ENCODE data around the gene CDKN2D.
A peak's percentile ranks its signal among the peaks of the same experiment; 100 is the strongest.
"Not testable (repeated sequence)": the region's sequence is repeated elsewhere in the genome, so short reads cannot be mapped to it uniquely, and the experiment has no call there.

Gene CDKN2D

GRCh38 chr19:10575011-10575716 is 6.4 kb upstream of the CDKN2D start:
- TF ChIP-seq CTCF (IDR thresholded peaks at IDR 0.05; ENCODE audit: unreplicated experiment in 3 of 3), result no peak
- Mint-ChIP-seq H3K9me3 (no peaks in the 10 kb centered on the region), H3K4me3 (no peak overlapping the region), H3K27me3 (ENCODE audit: low read depth) (no peaks in the 10 kb centered on the region), H3K36me3 (ENCODE audit: low read depth) (no peaks in the 10 kb centered on the region), H3K4me1 (peaks cover 5% of the 10 kb centered on the region), H3K27ac (no peak overlapping the region)

- no peaks in the 10 kb centered on the region for H3K36me3 Mint-ChIP-seq (ENCODE audit: low read depth)
- H3K4me1 Mint-ChIP-seq, result peaks cover 6% of the 10 kb centered on the region
- TF ChIP-seq CTCF (IDR thresholded peaks at IDR 0.05; ENCODE audit: unreplicated experiment in 3 of 3), result no peak
- no peak overlapping the region for H3K4me3 Mint-ChIP-seq
- H3K27ac Mint-ChIP-seq, result no peak overlapping the region
- no peaks in the 10 kb centered on the region for H3K27me3 Mint-ChIP-seq (ENCODE audit: low read depth)
- H3K9me3 Mint-ChIP-seq, result no peaks in the 10 kb centered on the region
Measured at GRCh38 chr19:10574462-10574861, 5.7 kb upstream of the CDKN2D start.

GRCh38 chr19:10573793-10574192 is 5.0 kb upstream of the CDKN2D start:
- not testable (repeated sequence) for H3K27me3 Mint-ChIP-seq (ENCODE audit: low read depth); H3K27ac Mint-ChIP-seq; H3K36me3 Mint-ChIP-seq (ENCODE audit: low read depth); H3K4me3 Mint-ChIP-seq; H3K9me3 Mint-ChIP-seq
- H3K4me1 Mint-ChIP-seq, result peaks cover 13% of the 10 kb centered on the region

GRCh38 chr19:10568062-10568825 is 535 bp downstream of the CDKN2D start:
- no peaks in the 10 kb centered on the region for H3K9me3 Mint-ChIP-seq
- peak overlapping the region in 2 of 3 experiments; percentile 18 to 69 for H3K27ac Mint-ChIP-seq
- no peaks in the 10 kb centered on the region for H3K36me3 Mint-ChIP-seq (ENCODE audit: low read depth)
- peak overlapping the region; percentile 94 to 97 (median 95) for H3K4me3 Mint-ChIP-seq
- peaks cover 46% of the 10 kb centered on the region for H3K4me1 Mint-ChIP-seq
- TF ChIP-seq CTCF (IDR thresholded peaks at IDR 0.05; ENCODE audit: unreplicated experiment in 3 of 3), result no peak
- H3K27me3 Mint-ChIP-seq (ENCODE audit: low read depth), result no peaks in the 10 kb centered on the region

GRCh38 chr19:10567656-10568055 is 1.1 kb downstream of the CDKN2D start:
- H3K27ac Mint-ChIP-seq, result peak overlapping the region in 2 of 3 experiments; percentile 18 to 69
- H3K4me1 Mint-ChIP-seq, result peaks cover 46% of the 10 kb centered on the region
- no peaks in the 10 kb centered on the region for H3K27me3 Mint-ChIP-seq (ENCODE audit: low read depth)
- no peak for TF ChIP-seq CTCF (IDR thresholded peaks at IDR 0.05; ENCODE audit: unreplicated experiment in 3 of 3)
- no peaks in the 10 kb centered on the region for H3K36me3 Mint-ChIP-seq (ENCODE audit: low read depth)
- no peaks in the 10 kb centered on the region for H3K9me3 Mint-ChIP-seq
- H3K4me3 Mint-ChIP-seq, result peak overlapping the region; percentile 94 to 97 (median 95)

- H3K36me3 Mint-ChIP-seq (ENCODE audit: low read depth), result no peaks in the 10 kb centered on the region
- peak overlapping the region; percentile 60 to 89 (median 83) for H3K27ac Mint-ChIP-seq
- TF ChIP-seq CTCF (IDR thresholded peaks at IDR 0.05; ENCODE audit: unreplicated experiment in 3 of 3), result no peak
- no peaks in the 10 kb centered on the region for H3K9me3 Mint-ChIP-seq
- H3K4me3 Mint-ChIP-seq, result peak overlapping the region; percentile 94 to 97 (median 95)
- H3K4me1 Mint-ChIP-seq, result peaks cover 41% of the 10 kb centered on the region
- no peaks in the 10 kb centered on the region for H3K27me3 Mint-ChIP-seq (ENCODE audit: low read depth)
Measured at GRCh38 chr19:10566658-10567410, 1.9 kb downstream of the CDKN2D start.

All from nephron (organoid).